ENCODE data around the gene ASS1.

DNA sequence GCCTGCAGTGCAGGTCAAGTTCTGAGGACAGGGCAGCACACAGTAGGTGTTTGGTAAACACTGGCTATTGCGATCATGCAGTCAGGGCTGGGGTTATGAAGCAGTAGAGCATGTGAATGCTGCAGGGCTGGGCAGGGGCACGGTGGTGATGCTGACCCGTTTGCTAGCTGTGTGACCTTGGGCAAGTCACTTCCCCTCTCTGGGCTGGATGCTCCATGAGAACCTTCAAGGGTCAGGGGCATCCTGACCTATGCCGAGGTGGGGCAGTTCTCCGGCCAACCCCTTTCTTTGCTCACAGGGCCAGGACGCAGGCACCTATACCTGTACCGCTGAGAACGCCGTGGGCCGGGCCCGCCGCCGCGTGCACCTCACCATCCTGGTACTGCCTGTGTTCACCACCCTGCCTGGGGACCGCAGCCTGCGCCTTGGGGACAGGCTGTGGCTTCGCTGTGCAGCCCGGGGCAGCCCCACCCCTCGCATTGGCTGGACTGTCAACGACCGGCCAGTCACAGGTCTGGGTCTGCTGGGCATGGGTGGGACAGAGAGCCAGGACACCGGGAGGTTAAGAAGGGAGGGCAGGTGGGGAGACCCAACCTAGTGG is 39.0 kb upstream of the ASS1 start:
- TF ChIP-seq POLR2A (IDR thresholded peaks at IDR 0.05): no peak
- TF ChIP-seq, protein P1, sequence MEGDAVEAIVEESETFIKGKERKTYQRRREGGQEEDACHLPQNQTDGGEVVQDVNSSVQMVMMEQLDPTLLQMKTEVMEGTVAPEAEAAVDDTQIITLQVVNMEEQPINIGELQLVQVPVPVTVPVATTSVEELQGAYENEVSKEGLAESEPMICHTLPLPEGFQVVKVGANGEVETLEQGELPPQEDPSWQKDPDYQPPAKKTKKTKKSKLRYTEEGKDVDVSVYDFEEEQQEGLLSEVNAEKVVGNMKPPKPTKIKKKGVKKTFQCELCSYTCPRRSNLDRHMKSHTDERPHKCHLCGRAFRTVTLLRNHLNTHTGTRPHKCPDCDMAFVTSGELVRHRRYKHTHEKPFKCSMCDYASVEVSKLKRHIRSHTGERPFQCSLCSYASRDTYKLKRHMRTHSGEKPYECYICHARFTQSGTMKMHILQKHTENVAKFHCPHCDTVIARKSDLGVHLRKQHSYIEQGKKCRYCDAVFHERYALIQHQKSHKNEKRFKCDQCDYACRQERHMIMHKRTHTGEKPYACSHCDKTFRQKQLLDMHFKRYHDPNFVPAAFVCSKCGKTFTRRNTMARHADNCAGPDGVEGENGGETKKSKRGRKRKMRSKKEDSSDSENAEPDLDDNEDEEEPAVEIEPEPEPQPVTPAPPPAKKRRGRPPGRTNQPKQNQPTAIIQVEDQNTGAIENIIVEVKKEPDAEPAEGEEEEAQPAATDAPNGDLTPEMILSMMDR (IDR thresholded peaks at IDR 0.05): no peak

All from thyroid gland (tissue), 4 donors.